Suprapubic skin (tissue), 4 donors: Measurements from ENCODE around the gene MSX2. TPM values are rescaled to one million over a fixed set of nuclear protein-coding genes. Genes with fewer than 3 reads are reported as not detected.

Experiments
- DNase-seq, 2 donors: peaks; one replicate each; pipeline ENCODE4 v3.0.0-alpha.2; 2019; ENCODE audit warnings: low spot score in 2 of 2
- H3K27ac ChIP-seq: fragments of 200-600 bp; sonication (generic); one replicate; pipeline ENCODE4 v1.5.1; 2019
- H3K27me3 ChIP-seq: fragments of 200-600 bp; sonication (generic); one replicate; pipeline ENCODE4 v1.5.1; 2019
- H3K36me3 ChIP-seq: fragments of 200-600 bp; sonication (generic); one replicate; pipeline ENCODE4 v1.5.1; 2019
- H3K4me1 ChIP-seq: fragments of 200-600 bp; sonication (generic); one replicate; pipeline ENCODE4 v1.5.1; 2019
- H3K4me3 ChIP-seq: fragments of 200-600 bp; sonication (generic); one replicate; pipeline ENCODE4 v1.5.1; 2019; ENCODE audit warnings: mild to moderate bottlenecking
- H3K9me3 ChIP-seq: fragments of 200-600 bp; sonication (generic); one replicate; pipeline ENCODE4 v1.5.1; 2019
- EP300 ChIP-seq: sonication (generic); formaldehyde crosslinking; IDR thresholded peaks from one replicate; pipeline ENCODE4 v1.6.1; 2017; ENCODE audit warnings: antibody characterized with exemption
- POLR2A ChIP-seq, 2 donors: fragments of 450-650 bp; IDR thresholded peaks; one replicate each; pipeline ENCODE4 v1.6.1; 2017; ENCODE audit warnings: antibody characterized with exemption in 2 of 2, mild to moderate bottlenecking in 2 of 2, moderate library complexity in 2 of 2
- POLR2AphosphoS5 ChIP-seq, 3 donors: sonication (generic); formaldehyde crosslinking; IDR thresholded peaks; one replicate each; pipeline ENCODE4 v1.6.1; 2017; ENCODE audit warnings: antibody characterized with exemption in 3 of 3
- WGBS: methylation state at CpG from one replicate; pipeline ENCODE4 v1.1.5; 2018; 5-methylcytosine and 5-hydroxymethylcytosine counted together
- total RNA-seq, 4 donors: library from RNA; depleted of rRNA; stranded (reverse); fragments of >200 nt; gene quantifications; one replicate each; pipeline ENCODE4 v1.1.0, GENCODE V29; 2016
- TF ChIP-seq, protein P1 (sequence below), 2 donors: fragments of 200-600 bp in 1 of 2; fragments of 450-650 bp in 1 of 2; sonication (generic) in 1 of 2; IDR thresholded peaks; one replicate each; pipeline ENCODE4 v1.5.1; 2016 to 2019; ENCODE audit warnings: antibody characterized with exemption in 2 of 2, mild to moderate bottlenecking in 1 of 2, moderate library complexity in 1 of 2

Gene MSX2
- total RNA-seq, 4 donors from 2014 or later, result 3.5 to 23.1 (median 9.9) TPM

DNA sequence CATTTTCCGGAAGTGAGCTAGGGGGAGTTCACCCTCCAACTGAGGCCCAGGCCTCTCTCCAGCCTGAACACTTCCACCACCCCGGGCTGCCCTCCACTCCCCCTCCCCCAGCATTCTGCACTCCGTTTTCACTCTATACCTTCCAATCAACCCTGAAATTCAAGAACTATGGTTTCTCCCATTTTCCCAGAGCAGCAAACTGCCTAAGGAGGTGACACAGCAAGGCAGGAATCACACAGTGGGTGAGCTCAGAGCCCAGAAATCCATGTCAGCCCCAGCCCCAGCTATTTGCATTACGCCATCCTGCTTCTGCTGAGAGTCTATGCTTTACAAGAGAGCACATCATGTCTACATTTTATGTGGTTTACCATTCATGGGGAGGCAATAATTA lies 11.9 kb downstream of the MSX2 start:
- Histone ChIP-seq H3K27me3 (peaks cover 78% of the 10 kb centered on the region), H3K4me1 (peaks cover 8% of the 10 kb centered on the region), H3K36me3 (no peaks in the 10 kb centered on the region), H3K27ac (no peak overlapping the region), H3K9me3 (no peaks in the 10 kb centered on the region), H3K4me3 (no peak overlapping the region)
- DNase-seq, result no peak
- WGBS, result 65% methylated on average over 4 of the region's 4 CpGs
- TF ChIP-seq EP300 (no peak), POLR2A (IDR thresholded peaks at IDR 0.05) (no peak), POLR2AphosphoS5 (IDR thresholded peaks at IDR 0.05) (no peak)
- TF ChIP-seq, protein P1, sequence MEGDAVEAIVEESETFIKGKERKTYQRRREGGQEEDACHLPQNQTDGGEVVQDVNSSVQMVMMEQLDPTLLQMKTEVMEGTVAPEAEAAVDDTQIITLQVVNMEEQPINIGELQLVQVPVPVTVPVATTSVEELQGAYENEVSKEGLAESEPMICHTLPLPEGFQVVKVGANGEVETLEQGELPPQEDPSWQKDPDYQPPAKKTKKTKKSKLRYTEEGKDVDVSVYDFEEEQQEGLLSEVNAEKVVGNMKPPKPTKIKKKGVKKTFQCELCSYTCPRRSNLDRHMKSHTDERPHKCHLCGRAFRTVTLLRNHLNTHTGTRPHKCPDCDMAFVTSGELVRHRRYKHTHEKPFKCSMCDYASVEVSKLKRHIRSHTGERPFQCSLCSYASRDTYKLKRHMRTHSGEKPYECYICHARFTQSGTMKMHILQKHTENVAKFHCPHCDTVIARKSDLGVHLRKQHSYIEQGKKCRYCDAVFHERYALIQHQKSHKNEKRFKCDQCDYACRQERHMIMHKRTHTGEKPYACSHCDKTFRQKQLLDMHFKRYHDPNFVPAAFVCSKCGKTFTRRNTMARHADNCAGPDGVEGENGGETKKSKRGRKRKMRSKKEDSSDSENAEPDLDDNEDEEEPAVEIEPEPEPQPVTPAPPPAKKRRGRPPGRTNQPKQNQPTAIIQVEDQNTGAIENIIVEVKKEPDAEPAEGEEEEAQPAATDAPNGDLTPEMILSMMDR (IDR thresholded peaks at IDR 0.05), result peak in 1 of 2 donors; percentile 3

DNA sequence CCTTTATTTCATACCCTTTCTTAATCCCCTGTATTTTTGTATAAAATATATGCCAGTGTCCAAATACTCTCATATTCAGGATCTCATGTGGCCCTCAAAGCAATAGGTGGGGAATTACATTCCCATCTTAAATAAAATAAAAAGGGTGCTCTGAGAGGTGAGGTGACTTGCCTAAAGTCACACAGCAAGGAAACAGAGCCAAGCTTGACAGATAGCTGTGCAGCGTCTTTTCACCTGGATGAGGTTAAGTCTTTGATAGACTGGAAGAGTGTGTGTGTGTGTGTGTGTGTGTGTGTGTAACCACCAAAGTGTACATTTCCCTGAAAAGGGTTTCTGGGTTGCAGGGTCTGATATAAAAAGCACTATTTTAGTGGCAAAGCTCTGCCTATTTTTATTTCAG lies 12.4 kb downstream of the MSX2 start:
- WGBS, result 65% methylated on average over 1 of the region's 1 CpG
- peaks cover 74% of the 10 kb centered on the region for H3K27me3 ChIP-seq

DNA sequence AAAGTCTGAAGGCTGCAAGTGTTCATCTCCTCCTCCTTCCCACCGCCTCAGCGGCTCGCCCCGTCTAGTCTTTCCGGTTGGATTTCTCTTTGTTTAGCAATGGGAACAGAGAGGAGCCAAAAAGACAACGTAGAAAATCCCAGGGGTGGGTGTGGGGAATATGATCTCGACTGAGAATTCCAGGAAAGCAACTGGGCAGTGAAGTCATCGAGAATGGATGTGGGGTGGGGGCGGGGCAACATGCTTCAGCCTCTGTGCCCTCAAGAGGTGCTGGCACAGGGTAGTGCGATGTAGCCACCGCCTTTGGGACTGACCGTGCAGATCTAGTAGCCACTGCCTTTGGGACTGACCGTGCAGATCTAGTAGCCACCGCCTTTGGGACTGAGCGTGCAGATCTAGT lies 12.9 kb downstream of the MSX2 start:
- DNase-seq, result no peak
- TF ChIP-seq, protein P1 (IDR thresholded peaks at IDR 0.05), result no peak
- TF ChIP-seq EP300, result no peak
- no peak for TF ChIP-seq POLR2A (IDR thresholded peaks at IDR 0.05)
- TF ChIP-seq POLR2AphosphoS5 (IDR thresholded peaks at IDR 0.05), result no peak
- Histone ChIP-seq H3K4me1 (peaks cover 8% of the 10 kb centered on the region), H3K27me3 (peaks cover 69% of the 10 kb centered on the region), H3K9me3 (no peaks in the 10 kb centered on the region), H3K36me3 (no peaks in the 10 kb centered on the region), H3K4me3 (no peak overlapping the region), H3K27ac (no peak overlapping the region)
- WGBS, result 44% methylated on average over 15 of the region's 15 CpGs

More for the DNA sequence above, 12.4 kb downstream of the MSX2 start:
- Histone ChIP-seq H3K4me3 (no peak overlapping the region), H3K4me1 (peaks cover 8% of the 10 kb centered on the region), H3K36me3 (no peaks in the 10 kb centered on the region), H3K27ac (no peak overlapping the region), H3K9me3 (no peaks in the 10 kb centered on the region)
- DNase-seq, result no peak
- no peak for TF ChIP-seq EP300
- no peak for TF ChIP-seq POLR2A (IDR thresholded peaks at IDR 0.05)
- TF ChIP-seq POLR2AphosphoS5 (IDR thresholded peaks at IDR 0.05), result no peak
- TF ChIP-seq, protein P1 (IDR thresholded peaks at IDR 0.05), result no peak

DNA sequence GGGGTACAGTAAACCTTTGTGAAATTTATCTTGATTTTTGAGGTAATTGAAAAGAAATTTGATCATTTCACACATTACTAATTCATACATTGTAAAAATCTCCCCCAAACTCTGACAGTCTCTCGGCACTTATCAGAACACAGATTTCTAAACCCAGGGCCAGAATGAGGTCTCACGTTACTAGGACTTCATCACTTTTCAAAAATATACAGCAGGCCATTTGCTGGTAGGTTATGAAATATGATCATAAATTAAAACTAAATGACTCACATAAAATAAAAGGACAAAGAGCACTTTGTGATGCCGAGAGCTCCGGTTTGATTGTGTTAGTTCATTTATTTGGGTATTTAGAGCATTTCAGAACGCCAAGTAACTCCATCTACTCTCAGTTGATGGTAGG lies 17.0 kb downstream of the MSX2 start:
- DNase-seq, result no peak
- no peaks in the 10 kb centered on the region for H3K4me1 ChIP-seq
- H3K9me3 ChIP-seq, result no peaks in the 10 kb centered on the region
- no peak overlapping the region for H3K27ac ChIP-seq
- WGBS, result 51% methylated on average over 5 of the region's 5 CpGs
- no peak for TF ChIP-seq EP300
- TF ChIP-seq POLR2AphosphoS5 (IDR thresholded peaks at IDR 0.05), result no peak
- TF ChIP-seq, protein P1 (IDR thresholded peaks at IDR 0.05), result no peak
- no peak for TF ChIP-seq POLR2A (IDR thresholded peaks at IDR 0.05)
- no peaks in the 10 kb centered on the region for H3K36me3 ChIP-seq
- H3K4me3 ChIP-seq, result no peak overlapping the region
- peaks cover 40% of the 10 kb centered on the region for H3K27me3 ChIP-seq

DNA sequence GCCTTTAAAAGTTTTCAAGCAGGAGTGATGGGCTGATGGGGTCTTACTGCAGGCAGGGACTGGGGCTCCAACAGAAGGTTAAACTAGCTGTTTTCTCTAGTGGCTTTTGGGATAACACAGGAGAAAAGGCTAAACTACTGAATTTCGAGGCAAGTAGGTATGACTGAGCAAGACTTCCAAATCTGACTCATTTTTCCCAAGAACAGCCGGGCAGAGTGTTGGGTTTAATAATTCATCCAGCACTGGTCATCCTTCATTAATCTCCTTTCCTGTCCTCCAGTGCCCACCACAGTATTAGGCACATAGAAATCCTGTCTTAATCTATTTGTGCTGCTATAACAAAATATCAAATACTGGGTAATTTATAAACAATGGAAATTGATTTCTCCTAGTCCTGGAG lies 20.5 kb downstream of the MSX2 start:
- no peaks in the 10 kb centered on the region for H3K36me3 ChIP-seq
- no peak overlapping the region for H3K4me3 ChIP-seq
- H3K27me3 ChIP-seq, result peaks cover 26% of the 10 kb centered on the region
- no peak overlapping the region for H3K27ac ChIP-seq
- H3K9me3 ChIP-seq, result no peaks in the 10 kb centered on the region
- H3K4me1 ChIP-seq, result no peaks in the 10 kb centered on the region
- TF ChIP-seq POLR2A (IDR thresholded peaks at IDR 0.05), result no peak
- TF ChIP-seq POLR2AphosphoS5 (IDR thresholded peaks at IDR 0.05), result no peak
- TF ChIP-seq, protein P1 (IDR thresholded peaks at IDR 0.05), result no peak
- TF ChIP-seq EP300, result no peak
- no peak for DNase-seq
- WGBS, result 89% methylated on average over 2 of the region's 2 CpGs
